ENCODE data around the gene ACSM2B.
"Not testable (repeated sequence)": the region's sequence is repeated elsewhere in the genome, so short reads cannot be mapped to it uniquely, and the experiment has no call there.

The ACSM2B gene

GRCh38 chr16:20531795-20532194, 44.4 kb downstream of the ACSM2B start:
- not testable (repeated sequence) for DNase-seq; H3K9me3 Mint-ChIP-seq; ATAC-seq; H3K27me3 Mint-ChIP-seq; H3K4me1 Mint-ChIP-seq; H3K36me3 Mint-ChIP-seq (ENCODE audit: low read depth); H3K4me3 Mint-ChIP-seq; H3K27ac Mint-ChIP-seq

GRCh38 chr16:20520103-20520502, 56.1 kb downstream of the ACSM2B start:
- Mint-ChIP-seq H3K4me3 (no peak overlapping the region), H3K4me1 (no peaks in the 10 kb centered on the region), H3K27me3 (peaks cover 2% of the 10 kb centered on the region), H3K36me3 (ENCODE audit: low read depth) (no peaks in the 10 kb centered on the region), H3K27ac (no peak overlapping the region), H3K9me3 (no peaks in the 10 kb centered on the region)
- no peak for DNase-seq
- ATAC-seq, result no peak

GRCh38 chr16:20519231-20519630, 56.9 kb downstream of the ACSM2B start:
- Mint-ChIP-seq H3K4me3 (no peak overlapping the region), H3K27ac (no peak overlapping the region), H3K9me3 (peaks cover 4% of the 10 kb centered on the region), H3K36me3 (ENCODE audit: low read depth) (no peaks in the 10 kb centered on the region), H3K4me1 (no peaks in the 10 kb centered on the region), H3K27me3 (peaks cover 5% of the 10 kb centered on the region)
- DNase-seq (no peak), ATAC-seq (no peak)

- ATAC-seq (no peak), DNase-seq (no peak)
- Mint-ChIP-seq H3K4me1 (no peaks in the 10 kb centered on the region), H3K36me3 (ENCODE audit: low read depth) (no peaks in the 10 kb centered on the region), H3K27me3 (peaks cover 12% of the 10 kb centered on the region), H3K4me3 (no peak overlapping the region), H3K27ac (no peak overlapping the region), H3K9me3 (peaks cover 4% of the 10 kb centered on the region)
These were observed 59.0 kb downstream of the ACSM2B start for GRCh38 chr16:20517149-20517548.

- H3K9me3 Mint-ChIP-seq, result peaks cover 4% of the 10 kb centered on the region
- no peak overlapping the region for H3K4me3 Mint-ChIP-seq
- H3K27ac Mint-ChIP-seq, result no peak overlapping the region
- no peak for ATAC-seq
- no peak for DNase-seq
- no peaks in the 10 kb centered on the region for H3K36me3 Mint-ChIP-seq (ENCODE audit: low read depth)
- no peaks in the 10 kb centered on the region for H3K4me1 Mint-ChIP-seq
- peaks cover 12% of the 10 kb centered on the region for H3K27me3 Mint-ChIP-seq
These were observed 60.5 kb downstream of the ACSM2B start for GRCh38 chr16:20515688-20516090.

GRCh38 chr16:20510323-20510722, 65.8 kb downstream of the ACSM2B start:
- DNase-seq, result no peak
- peaks cover 41% of the 10 kb centered on the region for H3K9me3 Mint-ChIP-seq
- H3K27me3 Mint-ChIP-seq, result peaks cover 11% of the 10 kb centered on the region
- no peak overlapping the region for H3K4me3 Mint-ChIP-seq
- H3K36me3 Mint-ChIP-seq (ENCODE audit: low read depth), result no peaks in the 10 kb centered on the region
- no peak overlapping the region for H3K27ac Mint-ChIP-seq
- no peaks in the 10 kb centered on the region for H3K4me1 Mint-ChIP-seq
- ATAC-seq, result no peak

GRCh38 chr16:20507280-20507679, 68.9 kb downstream of the ACSM2B start:
- no peaks in the 10 kb centered on the region for H3K36me3 Mint-ChIP-seq (ENCODE audit: low read depth)
- ATAC-seq, result no peak
- peaks cover 3% of the 10 kb centered on the region for H3K27me3 Mint-ChIP-seq
- DNase-seq, result no peak
- H3K27ac Mint-ChIP-seq, result no peak overlapping the region
- H3K4me3 Mint-ChIP-seq, result no peak overlapping the region
- H3K9me3 Mint-ChIP-seq, result peaks cover 37% of the 10 kb centered on the region
- H3K4me1 Mint-ChIP-seq, result no peaks in the 10 kb centered on the region

- Mint-ChIP-seq H3K4me3 (no peak overlapping the region), H3K27ac (no peak overlapping the region), H3K4me1 (no peaks in the 10 kb centered on the region), H3K9me3 (peaks cover 32% of the 10 kb centered on the region), H3K27me3 (no peaks in the 10 kb centered on the region), H3K36me3 (ENCODE audit: low read depth) (no peaks in the 10 kb centered on the region)
- ATAC-seq (no peak), DNase-seq (no peak)
These were observed 71.7 kb downstream of the ACSM2B start for GRCh38 chr16:20504418-20504817.

- not testable (repeated sequence) for H3K4me1 Mint-ChIP-seq; H3K27ac Mint-ChIP-seq; H3K4me3 Mint-ChIP-seq; H3K27me3 Mint-ChIP-seq; ATAC-seq; H3K36me3 Mint-ChIP-seq (ENCODE audit: low read depth); H3K9me3 Mint-ChIP-seq; DNase-seq
These were observed 84.7 kb downstream of the ACSM2B start for GRCh38 chr16:20491448-20491847.

GRCh38 chr16:20490994-20491393, 85.2 kb downstream of the ACSM2B start:
- not testable (repeated sequence) for H3K27me3 Mint-ChIP-seq; H3K27ac Mint-ChIP-seq; DNase-seq; H3K4me3 Mint-ChIP-seq; H3K36me3 Mint-ChIP-seq (ENCODE audit: low read depth); H3K4me1 Mint-ChIP-seq; ATAC-seq; H3K9me3 Mint-ChIP-seq
